HG03097 (cell line): ENCODE measurements around the gene TBC1D1.

ENCODE experiments used
- ATAC-seq: cut with Tn5 transposase; IDR thresholded peaks from one replicate; pipeline ENCODE4 v1.9.1; 2021; ENCODE audit not compliant: unreplicated experiment, low FRiP score

The TBC1D1 gene

DNA sequence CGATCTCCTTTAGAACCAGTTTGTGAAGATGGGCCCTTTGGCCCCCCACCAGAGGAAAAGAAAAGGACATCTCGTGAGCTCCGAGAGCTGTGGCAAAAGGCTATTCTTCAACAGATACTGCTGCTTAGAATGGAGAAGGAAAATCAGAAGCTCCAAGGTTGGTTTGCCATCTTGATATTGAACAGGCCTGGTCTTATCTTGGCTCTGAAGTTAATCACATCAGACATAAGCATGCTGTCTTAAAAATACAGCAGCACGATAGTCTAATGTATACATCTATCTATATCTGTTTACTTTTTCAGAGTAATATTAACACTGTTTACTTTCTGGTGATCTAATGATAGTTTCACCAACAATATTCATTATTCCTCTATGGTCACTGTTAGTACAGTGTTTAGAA is 199.1 kb downstream of the TBC1D1 start:
- no peak for ATAC-seq

DNA sequence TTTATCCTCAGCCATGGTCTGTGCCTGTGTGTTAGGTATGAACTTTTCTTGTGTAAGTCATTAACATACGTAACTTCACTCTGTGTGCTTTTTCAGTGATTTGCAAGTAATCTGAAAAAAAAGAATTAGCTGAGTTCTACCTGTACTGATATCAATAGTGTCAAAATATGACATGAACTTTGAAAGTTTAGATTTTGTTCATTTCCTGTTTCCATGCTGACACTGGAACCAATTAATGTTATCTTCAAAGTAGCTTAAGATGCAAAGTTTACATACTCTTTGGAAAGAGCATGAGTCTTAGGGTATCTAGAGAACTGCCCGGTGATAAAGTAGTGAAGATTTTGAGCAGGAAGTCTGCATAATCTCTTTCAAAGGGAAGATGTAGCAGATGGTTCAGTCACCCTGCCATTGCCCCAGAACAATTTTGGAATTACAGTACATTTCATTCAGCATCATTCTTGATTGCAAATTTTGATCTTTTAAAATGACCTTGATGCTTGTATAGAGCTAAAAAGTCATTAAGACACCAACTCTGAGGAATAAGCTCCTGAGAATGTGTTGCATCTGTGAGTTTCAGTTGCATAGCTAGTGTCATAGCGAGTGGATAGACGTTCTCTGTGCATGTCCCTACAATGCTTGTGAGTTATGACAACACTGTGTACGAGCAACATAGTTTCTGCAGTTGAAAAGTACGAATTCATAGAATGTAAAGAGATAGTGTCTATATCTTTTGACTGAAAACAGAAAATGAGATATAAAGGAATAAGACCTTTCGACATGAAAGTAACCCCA is 199.8 kb downstream of the TBC1D1 start:
- no peak for ATAC-seq

DNA sequence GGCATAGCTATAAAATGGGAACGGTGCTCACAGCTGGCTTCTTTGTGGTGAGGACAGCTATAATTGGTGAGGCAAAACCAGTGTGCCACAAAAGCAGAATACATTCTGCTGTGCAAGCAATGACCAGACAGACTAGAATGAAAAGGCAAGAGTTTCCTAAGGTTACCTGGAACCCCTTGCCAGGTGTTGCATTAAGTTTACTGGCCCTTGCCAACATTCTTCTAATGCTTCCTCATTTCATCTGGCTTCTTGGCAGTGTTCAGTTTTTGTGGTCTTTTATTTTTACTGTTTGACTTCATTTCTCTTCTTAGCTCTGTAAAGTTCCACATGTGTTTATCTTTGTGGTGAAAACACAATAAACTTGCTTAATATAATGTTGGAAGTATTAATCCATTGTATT is 200.8 kb downstream of the TBC1D1 start:
- no peak for ATAC-seq

DNA sequence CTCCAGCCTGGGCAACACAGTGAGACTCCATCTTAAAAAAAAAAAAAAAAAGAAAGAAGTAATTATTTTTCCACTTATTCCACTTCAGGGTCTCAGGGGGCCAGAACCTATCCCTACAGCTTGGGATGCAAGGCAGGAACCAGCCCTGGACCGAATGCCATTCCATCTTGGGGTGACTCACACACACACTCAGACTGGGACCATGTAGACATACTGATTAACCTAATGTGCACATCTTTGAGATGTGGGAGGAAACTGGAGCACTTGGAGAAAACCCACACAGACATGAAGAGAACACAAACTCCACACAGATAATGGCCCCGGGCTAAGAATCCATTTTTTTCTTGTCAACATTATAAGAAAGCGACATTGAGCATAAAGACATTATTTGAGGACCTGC is 201.8 kb downstream of the TBC1D1 start:
- ATAC-seq = no peak

DNA sequence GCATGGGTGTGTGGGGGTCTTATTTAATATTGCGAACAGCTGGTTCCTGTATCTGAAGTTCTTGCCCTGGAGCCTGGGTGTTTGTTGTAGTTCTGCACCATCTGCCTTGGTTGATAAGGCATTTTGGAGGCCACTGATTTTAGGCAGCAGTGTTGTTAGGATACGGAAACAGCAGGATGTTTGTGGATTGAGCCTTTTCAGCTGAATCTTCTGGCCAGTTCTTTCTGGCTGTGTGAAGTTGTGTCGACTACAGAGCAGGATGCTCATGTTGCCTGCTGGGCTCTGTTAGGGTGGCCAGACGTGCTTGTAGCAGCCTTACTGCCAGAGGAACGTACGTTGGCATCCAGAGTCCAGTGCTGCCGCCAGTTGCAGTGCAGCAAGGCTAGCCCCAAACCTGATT is 203.5 kb downstream of the TBC1D1 start:
- ATAC-seq = no peak

DNA sequence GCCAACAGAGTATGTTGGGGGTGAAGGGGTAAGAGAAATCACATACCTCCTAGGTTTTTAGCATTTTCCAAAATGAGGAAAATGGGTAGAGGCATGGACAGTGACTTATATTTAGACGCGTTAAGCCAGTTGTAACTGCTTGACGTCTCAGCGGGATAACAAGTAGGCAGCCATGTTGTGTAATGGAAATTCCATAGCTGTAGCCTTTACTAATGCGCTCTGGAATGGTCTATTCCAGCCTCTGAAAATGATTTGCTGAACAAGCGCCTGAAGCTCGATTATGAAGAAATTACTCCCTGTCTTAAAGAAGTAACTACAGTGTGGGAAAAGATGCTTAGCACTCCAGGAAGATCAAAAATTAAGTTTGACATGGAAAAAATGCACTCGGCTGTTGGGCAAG is 204.8 kb downstream of the TBC1D1 start:
- no peak for ATAC-seq

DNA sequence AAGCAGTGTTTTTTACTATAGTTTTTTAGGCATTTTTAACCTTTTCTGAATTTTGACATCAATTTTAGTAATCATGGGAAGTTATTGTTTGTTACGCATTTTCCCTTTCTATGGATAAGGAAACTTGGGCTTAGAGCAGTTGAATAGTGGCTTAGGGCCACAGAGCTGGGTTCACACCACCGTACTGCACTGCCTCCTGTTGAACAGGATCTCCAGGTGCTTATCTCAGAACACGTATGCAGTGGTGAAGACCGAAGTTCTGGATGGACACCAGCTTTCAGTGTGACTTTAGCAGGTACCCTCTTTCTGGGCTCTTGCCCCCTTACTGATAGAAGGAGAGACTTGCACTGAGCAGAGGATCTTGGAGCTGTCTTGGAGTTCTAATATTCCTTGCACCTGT is 206.9 kb downstream of the TBC1D1 start:
- no peak for ATAC-seq

DNA sequence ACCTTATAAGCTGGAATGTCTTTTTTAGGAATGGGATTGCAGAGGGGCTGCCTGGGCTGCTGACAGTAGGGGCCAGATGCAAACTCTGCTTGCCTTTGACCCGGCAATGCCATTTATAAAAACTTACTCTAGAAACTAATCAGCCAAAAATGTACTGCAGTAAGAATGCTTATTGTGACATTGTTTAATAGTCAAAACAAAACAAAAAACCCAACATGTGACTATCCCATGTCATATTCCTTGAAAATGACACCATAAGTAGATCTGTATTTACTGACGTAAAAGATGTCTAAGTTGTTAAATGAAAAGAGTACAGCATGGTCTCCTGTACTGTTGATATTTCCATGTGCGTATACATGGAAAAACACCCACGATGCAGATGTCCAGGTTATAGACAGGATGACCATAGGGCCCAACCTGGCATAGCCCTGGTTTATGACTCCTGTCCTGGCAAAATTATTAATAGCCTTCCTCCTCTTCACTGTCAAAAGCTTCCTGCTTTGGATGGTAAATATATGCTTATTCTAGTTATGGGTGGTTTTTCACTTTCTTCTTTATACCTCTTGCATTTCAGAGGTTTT is 208.2 kb downstream of the TBC1D1 start:
- no peak for ATAC-seq

DNA sequence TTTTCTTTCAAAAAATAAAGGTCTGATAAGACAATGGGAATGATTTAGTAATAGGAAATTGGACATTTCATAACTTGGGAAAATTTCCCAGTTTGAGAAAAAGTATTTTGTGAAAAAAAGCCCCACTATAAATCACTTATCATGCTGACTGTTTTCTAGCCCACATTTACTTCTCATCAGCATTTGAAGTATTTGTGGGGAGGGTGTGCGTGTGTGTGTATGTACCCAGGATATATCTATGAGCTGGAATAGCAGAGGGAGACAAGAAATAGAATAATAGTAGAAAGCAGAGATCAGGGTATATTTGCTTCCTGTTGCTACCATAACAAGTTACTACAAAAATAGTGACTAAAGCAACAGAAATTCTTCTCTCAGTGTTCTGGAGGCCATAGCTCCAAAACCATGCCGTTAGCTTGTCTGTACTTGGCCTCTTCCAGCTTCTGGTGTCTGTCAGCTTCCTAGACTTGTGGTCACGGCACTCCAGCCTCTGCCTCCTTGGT is 209.1 kb downstream of the TBC1D1 start:
- no peak for ATAC-seq

DNA sequence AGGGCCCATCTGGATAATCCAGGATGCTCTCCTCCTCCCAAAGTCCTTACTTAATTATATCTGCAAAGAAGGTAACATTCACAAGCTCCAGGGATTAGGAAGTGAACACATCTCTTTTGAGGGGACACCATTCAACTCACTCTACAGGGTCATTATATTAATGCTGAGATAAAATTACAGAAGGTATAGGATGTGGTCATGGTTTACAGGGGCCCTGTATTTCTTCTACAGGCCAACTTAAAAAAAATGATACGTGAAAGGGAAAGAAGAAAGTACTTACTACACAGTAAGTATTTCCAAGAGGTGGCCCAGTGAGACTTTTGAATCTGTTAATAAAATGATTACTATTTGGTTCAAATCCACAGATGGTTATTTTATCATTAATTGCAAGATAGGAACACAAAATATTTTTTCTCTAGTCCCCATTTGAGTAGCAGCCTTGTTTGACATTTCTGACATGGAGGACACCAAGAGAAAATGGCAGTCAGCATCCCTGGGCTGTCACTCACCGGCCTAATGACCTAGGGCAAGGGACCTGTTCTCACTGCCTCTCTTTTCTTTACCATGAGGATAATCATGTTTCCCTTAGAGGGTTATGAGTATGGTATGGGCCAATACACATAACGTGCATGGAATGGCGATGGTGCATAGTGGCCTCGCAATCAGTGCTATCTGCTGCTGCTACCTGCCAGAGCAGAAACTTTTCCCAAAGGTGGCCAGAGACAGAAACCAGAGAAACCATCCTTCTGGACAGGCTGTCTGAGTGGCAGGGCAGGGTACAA is 209.8 kb downstream of the TBC1D1 start:
- no peak for ATAC-seq

DNA sequence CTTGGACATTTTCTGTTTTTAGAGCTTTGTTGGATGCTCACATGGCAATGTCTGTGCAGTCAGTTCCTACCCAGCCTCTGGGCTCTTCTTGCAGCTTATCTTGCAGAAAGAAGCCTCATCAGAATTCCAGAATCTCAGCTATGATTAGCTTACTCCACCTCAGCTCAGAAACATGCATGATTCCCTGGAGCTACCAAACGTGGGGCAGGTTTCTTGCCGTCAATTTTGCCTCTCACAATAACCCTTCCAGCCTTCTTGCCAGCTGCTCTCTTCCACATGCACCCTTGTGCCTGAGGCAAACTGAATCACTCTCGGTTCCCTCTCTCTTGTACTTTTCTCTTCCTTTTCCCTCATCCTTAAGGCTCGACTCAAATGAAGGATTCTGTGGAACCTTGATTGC is 210.7 kb downstream of the TBC1D1 start:
- ATAC-seq = no peak

DNA sequence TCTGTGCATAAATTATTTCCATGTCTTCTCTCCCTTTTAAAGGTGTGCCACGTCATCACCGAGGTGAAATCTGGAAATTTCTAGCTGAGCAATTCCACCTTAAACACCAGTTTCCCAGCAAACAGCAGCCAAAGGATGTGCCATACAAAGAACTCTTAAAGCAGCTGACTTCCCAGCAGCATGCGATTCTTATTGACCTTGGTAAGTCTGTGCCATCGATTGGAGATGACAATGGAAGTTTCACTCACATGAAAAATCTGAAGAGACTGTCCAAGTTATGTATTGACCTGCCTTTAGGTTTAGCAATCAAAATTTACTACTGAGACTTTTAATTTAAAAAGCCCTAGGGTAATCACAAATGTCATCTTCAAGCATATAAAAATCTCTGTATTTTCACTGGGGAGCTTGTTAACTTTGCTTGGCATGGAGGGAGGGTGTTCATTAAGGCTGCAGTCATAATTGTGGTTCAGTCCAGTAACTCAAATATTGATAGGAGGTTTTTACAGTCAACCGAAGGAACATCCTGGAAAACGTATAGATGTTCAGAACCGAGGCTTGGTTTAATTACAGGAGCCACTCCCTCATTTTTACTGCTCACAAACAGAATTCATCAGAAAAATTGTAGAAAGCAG is 212.2 kb downstream of the TBC1D1 start:
- no peak for ATAC-seq

DNA sequence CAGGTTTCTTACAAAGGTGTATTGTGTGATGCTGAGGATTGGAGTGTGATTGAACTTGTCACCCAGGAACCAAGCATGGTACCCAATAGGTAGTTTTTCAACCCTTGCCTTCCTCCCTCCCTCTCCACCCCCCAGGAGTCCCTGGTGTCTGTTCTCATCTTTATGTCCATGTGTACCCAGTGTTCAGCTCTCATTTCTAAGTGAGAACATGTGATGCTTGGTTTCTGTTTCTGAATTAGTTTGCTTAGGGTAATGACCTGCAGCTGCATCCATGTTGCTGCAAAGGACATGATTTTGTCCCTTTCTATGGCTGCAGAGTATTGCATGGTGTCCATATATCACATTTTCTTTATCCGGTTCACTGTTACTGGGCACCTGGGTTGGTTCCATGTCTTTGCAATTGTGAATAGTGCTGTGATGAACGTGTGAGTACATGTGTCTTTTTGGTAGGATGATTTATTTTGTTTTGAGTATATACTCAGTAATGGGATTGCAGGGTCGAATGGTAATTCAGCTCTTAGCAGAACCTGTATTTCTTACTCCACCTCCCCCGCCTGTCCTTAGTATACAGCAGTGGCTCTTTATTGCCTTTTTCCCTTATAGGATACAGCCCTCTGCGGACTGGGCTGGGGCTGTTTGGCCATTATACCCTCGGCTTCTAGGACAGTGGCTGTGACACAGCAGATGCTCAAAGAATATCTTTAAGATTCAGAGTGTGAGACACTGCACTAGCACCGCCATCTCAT is 214.8 kb downstream of the TBC1D1 start:
- peak; percentile 82 for ATAC-seq

DNA sequence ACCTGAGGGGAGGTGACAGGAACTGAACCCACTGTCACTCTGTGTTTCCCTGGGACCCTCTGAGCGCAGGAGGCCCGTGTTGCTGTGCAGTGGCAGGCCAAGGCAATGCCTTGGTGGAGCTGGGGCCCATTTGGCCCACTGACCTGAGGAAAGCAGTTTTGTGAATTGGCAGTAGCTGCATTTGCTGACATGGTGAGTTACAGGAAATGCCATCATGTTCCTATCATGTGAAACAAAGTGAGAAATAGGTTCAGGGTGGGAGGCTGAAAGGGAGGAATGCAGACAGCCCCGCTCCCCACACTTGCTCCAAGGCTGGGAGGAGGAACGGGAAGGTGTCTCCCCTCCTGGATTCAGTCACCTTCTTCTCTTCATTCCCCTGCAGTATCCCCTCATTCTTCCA is 215.4 kb downstream of the TBC1D1 start:
- ATAC-seq = no peak

DNA sequence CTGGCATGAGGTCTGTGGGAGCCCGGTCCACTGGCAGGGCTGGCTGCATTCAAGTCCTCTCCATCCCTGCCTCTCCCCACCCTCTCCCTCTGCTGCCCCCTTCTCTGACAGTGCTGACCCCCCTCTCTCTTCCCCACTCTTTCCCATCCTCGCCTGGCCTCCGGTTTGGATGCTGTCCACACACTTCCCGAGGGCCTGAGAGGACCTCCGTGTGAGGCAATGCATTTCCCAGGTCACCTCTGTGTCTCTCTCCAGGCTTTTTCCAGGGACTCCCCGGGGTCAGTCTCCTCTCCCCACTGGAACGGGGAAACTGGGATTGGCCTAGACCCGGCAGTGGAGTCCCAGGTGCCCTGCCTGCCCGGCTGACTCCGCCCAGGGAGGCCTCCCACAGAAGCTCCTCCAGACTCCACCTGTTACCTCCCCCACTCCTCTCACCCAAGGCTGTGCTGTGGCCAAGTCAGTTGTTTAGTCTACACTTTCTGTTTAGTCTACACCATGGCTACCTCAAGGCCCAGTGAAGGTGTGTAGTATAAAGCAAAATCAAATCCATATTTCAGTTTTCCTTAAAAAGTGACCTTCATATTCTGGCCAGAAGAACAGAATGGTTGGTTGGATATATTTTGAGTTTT is 216.1 kb downstream of the TBC1D1 start:
- ATAC-seq = no peak

DNA sequence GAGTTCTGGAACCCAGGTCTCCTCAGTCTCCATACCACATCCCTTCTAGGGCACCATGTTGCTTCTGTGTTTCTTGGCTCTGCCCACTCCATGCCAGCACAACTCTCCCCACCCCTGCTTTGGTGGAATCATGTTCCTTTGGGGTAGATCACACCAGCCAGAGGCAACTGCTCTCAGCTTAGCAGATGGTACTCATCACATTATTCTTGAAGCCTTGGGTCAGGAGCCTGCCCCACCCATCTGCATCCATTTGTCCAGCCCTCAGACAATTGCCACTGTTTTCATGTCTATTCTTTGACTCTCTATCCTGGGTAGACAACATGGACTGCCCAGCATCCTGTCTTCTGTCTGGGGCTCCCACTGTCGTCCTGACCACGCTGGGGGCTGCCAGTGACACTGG is 216.9 kb downstream of the TBC1D1 start:
- ATAC-seq = no peak

DNA sequence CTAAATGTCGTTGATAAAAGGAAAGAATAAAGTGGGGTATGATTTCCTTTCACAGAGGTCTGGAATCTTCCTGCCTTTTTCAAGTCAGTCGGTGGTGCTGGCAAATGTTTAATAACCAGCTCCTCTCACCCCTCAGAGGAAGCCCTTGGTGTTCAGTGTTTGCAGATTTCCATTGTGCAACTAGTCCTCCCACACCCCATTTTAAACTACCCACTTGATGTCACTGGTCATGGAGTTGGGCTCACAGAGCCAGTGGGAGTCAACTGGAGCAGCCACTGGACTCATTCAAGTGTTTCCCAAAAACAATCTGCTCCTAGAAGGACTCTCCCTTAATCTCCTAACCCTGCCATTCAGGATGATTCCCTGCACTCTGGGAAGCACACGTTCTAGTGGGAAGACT is 218.5 kb downstream of the TBC1D1 start:
- ATAC-seq = no peak

DNA sequence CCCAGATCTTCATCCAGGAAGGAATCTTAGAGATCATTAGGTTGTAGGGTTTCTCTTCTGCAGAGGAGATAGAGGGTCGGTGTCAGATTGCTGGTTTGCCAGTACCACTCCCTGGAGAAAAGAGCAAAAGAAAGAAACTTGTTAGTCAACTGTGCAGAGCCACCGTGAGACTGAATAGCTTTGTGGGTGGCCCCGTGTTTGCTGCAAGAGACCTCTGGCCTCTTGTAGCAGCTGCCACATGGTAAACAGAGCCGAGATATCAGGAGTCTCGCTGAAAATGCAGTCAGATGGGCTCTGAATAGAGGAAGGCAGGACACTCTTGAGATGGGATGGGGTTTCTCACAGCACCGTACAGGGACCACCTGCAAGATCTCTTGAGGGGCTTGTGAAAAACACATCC is 219.0 kb downstream of the TBC1D1 start:
- ATAC-seq = no peak

DNA sequence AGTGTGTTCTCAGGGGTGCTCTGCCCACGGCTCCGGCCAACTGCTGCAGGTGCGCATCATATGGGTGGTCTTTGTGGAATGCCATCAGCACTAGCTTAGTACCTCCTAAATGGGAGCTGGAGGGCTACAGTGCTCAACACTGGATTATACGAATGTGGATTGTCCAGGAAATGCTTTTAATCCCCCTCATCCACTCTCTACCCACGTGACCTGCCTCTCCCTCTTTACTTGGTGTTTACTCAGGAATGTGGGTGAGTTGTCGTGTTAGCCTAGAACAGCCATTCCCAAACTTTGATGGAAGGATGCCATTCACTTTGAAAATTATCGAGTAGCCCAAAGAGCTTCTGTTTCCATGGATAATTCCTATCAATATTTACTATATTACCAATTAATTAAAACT is 220.1 kb downstream of the TBC1D1 start:
- ATAC-seq = no peak

DNA sequence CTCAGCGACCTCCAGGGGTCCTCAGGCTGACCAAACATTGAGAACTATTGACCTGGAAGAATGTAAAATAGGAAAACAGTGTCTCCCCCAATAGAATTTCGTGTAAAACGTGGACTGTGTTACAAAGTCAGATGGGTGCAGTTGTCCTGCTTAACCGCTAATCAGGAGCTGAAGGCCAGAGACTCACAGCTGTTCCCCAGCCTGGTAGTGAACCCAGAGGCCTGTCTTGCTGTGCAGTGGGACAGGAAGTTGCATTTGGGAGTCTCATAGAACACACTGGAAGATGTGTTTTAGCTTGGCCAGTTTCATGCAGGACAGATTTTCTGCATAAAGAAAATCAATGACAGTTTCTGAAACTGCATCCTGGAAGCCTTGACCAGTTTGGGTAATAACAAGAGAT is 220.8 kb downstream of the TBC1D1 start:
- ATAC-seq = no peak
